Measurements from ENCODE around the gene KLC4.

Gene KLC4

DNA sequence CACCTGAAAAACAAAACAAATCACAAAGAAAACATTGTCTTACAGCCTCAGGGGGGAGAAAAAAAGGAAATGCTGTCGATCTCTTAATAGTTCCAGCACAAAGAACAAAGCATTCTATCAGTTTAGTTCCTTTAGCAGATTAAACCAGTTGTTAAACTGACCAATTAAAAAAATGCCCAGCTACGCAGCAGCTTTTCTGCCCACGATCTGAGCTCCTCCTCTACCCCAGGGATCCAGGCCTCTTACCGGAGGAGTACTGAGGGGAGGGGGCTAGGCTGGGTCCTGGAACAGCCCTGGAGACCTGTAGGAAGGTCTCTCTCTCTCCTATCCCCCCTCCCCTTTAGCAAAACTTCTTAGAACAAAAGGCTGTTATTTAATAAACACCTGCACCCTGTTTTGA lies 30.0 kb downstream of the KLC4 start:
- TF ChIP-seq ZFP3 (CRISPR knock-in tag; IDR thresholded peaks at IDR 0.05): no peak
- no peak for TF ChIP-seq GLIS3 (CRISPR knock-in tag; IDR thresholded peaks at IDR 0.05)
- TF ChIP-seq, protein P1, sequence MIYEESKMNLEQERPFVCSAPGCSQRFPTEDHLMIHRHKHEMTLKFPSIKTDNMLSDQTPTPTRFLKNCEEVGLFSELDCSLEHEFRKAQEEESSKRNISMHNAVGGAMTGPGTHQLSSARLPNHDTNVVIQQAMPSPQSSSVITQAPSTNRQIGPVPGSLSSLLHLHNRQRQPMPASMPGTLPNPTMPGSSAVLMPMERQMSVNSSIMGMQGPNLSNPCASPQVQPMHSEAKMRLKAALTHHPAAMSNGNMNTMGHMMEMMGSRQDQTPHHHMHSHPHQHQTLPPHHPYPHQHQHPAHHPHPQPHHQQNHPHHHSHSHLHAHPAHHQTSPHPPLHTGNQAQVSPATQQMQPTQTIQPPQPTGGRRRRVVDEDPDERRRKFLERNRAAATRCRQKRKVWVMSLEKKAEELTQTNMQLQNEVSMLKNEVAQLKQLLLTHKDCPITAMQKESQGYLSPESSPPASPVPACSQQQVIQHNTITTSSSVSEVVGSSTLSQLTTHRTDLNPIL (CRISPR knock-in tag; IDR thresholded peaks at IDR 0.05; ENCODE audit: low read depth): no peak
- no peak for TF ChIP-seq ARNTL (CRISPR knock-in tag; IDR thresholded peaks at IDR 0.05; ENCODE audit: borderline replicate concordance, low read depth)
- no peak for TF ChIP-seq ZFP30 (CRISPR knock-in tag; IDR thresholded peaks at IDR 0.05)
- no peak for TF ChIP-seq BACH2 (CRISPR knock-in tag; IDR thresholded peaks at IDR 0.05; ENCODE audit: borderline replicate concordance)
- TF ChIP-seq TCF4 (CRISPR knock-in tag; IDR thresholded peaks at IDR 0.05; ENCODE audit: borderline replicate concordance): no peak
- TF ChIP-seq, protein P2, sequence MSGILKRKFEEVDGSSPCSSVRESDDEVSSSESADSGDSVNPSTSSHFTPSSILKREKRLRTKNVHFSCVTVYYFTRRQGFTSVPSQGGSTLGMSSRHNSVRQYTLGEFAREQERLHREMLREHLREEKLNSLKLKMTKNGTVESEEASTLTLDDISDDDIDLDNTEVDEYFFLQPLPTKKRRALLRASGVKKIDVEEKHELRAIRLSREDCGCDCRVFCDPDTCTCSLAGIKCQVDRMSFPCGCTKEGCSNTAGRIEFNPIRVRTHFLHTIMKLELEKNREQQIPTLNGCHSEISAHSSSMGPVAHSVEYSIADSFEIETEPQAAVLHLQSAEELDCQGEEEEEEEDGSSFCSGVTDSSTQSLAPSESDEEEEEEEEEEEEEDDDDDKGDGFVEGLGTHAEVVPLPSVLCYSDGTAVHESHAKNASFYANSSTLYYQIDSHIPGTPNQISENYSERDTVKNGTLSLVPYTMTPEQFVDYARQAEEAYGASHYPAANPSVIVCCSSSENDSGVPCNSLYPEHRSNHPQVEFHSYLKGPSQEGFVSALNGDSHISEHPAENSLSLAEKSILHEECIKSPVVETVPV (CRISPR knock-in tag; IDR thresholded peaks at IDR 0.05): no peak
- TF ChIP-seq, protein P3, sequence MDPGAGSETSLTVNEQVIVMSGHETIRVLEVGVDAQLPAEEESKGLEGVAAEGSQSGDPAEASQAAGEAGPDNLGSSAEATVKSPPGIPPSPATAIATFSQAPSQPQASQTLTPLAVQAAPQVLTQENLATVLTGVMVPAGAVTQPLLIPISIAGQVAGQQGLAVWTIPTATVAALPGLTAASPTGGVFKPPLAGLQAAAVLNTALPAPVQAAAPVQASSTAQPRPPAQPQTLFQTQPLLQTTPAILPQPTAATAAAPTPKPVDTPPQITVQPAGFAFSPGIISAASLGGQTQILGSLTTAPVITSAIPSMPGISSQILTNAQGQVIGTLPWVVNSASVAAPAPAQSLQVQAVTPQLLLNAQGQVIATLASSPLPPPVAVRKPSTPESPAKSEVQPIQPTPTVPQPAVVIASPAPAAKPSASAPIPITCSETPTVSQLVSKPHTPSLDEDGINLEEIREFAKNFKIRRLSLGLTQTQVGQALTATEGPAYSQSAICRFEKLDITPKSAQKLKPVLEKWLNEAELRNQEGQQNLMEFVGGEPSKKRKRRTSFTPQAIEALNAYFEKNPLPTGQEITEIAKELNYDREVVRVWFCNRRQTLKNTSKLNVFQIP (CRISPR knock-in tag; IDR thresholded peaks at IDR 0.05; ENCODE audit: borderline replicate concordance, low read depth): no peak
- no peak for ATAC-seq

DNA sequence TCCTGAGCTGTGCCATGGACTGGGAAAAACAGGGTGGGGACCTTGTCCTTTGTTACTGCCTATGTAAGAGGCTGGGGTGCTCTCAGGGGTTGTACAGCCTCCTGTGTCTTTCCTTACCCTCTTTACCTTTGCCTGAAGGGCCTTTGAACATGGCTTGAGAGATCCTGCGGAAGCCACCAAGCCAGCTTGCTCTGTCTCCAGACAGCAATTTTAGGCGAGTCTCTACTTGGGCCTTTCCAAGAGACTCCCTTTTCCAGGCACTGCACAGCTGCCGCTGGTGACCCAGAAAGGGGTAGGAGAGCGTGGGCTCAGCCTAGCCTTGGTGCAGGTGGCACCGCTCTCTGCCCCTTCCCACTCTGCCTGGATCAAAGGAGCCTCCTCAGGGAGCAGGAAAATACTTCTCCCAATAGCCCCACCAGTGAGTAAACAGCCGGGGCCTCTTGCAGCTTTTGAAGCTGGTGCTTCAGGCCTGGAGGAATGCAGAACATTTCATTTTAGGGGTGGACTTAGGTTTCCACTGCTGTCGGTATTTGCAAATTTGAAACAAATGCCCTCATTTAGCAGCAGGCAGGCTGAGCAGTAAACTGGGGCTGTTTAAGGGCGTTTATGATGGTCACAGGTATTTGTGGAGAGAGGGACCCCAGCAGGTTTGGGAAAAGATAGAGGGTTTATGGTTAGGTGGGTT lies 30.6 kb downstream of the KLC4 start:
- ATAC-seq: peak; percentile 74
- no peak for TF ChIP-seq SNAI2 (CRISPR knock-in tag; IDR thresholded peaks at IDR 0.05)
- TF ChIP-seq ZNF70 (CRISPR knock-in tag; IDR thresholded peaks at IDR 0.05): no peak
- TF ChIP-seq GLIS3 (CRISPR knock-in tag; IDR thresholded peaks at IDR 0.05): no peak
- TF ChIP-seq ZFP30 (CRISPR knock-in tag; IDR thresholded peaks at IDR 0.05): no peak
- no peak for TF ChIP-seq ARNTL (CRISPR knock-in tag; IDR thresholded peaks at IDR 0.05; ENCODE audit: borderline replicate concordance, low read depth)

DNA sequence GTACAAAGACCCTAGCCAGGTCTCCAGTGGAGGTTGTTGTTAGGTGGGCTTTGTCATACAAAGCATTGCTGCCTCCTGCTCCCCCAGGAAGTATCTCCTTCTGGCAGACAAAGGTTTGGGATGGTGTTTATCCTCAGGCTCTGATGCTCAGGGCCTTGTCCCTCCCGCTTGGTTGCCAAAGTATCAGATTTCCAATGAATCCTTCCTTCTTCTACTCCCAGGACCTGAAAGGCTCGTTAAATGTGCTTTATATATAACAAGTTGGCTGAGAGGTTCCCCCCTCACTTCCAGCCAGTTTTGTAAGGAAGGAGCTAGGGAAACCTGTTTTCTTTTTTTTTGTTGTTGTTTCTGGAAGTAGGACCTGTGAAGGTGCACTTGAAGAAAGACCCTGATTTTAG lies 31.1 kb downstream of the KLC4 start:
- ATAC-seq: peak; percentile 56

More for the DNA sequence above, 31.1 kb downstream of the KLC4 start:
- TF ChIP-seq ZNF565 (CRISPR knock-in tag; conservative IDR thresholded peaks at IDR 0.05; ENCODE audit: low read depth): no peak
- TF ChIP-seq, protein P1 (CRISPR knock-in tag; IDR thresholded peaks at IDR 0.05; ENCODE audit: low read depth): no peak
- TF ChIP-seq PPARA (CRISPR knock-in tag; IDR thresholded peaks at IDR 0.05; ENCODE audit: borderline replicate concordance): no peak
- TF ChIP-seq RARB (CRISPR knock-in tag; IDR thresholded peaks at IDR 0.05): no peak
- TF ChIP-seq CSDC2 (CRISPR knock-in tag; IDR thresholded peaks at IDR 0.05): no peak
- TF ChIP-seq, protein P2 (CRISPR knock-in tag; IDR thresholded peaks at IDR 0.05): no peak
- TF ChIP-seq, protein P4, sequence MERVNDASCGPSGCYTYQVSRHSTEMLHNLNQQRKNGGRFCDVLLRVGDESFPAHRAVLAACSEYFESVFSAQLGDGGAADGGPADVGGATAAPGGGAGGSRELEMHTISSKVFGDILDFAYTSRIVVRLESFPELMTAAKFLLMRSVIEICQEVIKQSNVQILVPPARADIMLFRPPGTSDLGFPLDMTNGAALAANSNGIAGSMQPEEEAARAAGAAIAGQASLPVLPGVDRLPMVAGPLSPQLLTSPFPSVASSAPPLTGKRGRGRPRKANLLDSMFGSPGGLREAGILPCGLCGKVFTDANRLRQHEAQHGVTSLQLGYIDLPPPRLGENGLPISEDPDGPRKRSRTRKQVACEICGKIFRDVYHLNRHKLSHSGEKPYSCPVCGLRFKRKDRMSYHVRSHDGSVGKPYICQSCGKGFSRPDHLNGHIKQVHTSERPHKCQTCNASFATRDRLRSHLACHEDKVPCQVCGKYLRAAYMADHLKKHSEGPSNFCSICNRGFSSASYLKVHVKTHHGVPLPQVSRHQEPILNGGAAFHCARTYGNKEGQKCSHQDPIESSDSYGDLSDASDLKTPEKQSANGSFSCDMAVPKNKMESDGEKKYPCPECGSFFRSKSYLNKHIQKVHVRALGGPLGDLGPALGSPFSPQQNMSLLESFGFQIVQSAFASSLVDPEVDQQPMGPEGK (CRISPR knock-in tag; IDR thresholded peaks at IDR 0.05; ENCODE audit: borderline replicate concordance): no peak
- TF ChIP-seq ZFP30 (CRISPR knock-in tag; IDR thresholded peaks at IDR 0.05): no peak
- no peak for TF ChIP-seq ISL1 (CRISPR knock-in tag; IDR thresholded peaks at IDR 0.05)
- TF ChIP-seq SNAI2 (CRISPR knock-in tag; IDR thresholded peaks at IDR 0.05): no peak
- no peak for TF ChIP-seq ARNTL (CRISPR knock-in tag; IDR thresholded peaks at IDR 0.05; ENCODE audit: borderline replicate concordance, low read depth)
- no peak for TF ChIP-seq TOX (CRISPR knock-in tag; IDR thresholded peaks at IDR 0.05; ENCODE audit: borderline replicate concordance)
- TF ChIP-seq ESRRG (CRISPR knock-in tag; IDR thresholded peaks at IDR 0.05): no peak
- TF ChIP-seq BACH2 (CRISPR knock-in tag; IDR thresholded peaks at IDR 0.05; ENCODE audit: borderline replicate concordance): no peak
- TF ChIP-seq TCF4 (CRISPR knock-in tag; IDR thresholded peaks at IDR 0.05; ENCODE audit: borderline replicate concordance): no peak
- TF ChIP-seq OSR1 (CRISPR knock-in tag; IDR thresholded peaks at IDR 0.05): no peak
